22Rv1 (cell line): ENCODE data around the gene TTL.

ENCODE experiments used
- ZFX ChIP-seq: fragments of 450-650 bp; IDR thresholded peaks from 2 replicates; pipeline ENCODE4 v1.6.1; 2017; ENCODE audit warnings: antibody characterized with exemption, borderline replicate concordance
- TF ChIP-seq, protein P1 (sequence below): fragments of 450-650 bp; IDR thresholded peaks from 2 replicates; pipeline ENCODE4 v1.5.1; 2017; ENCODE audit warnings: mild to moderate bottlenecking

DNA sequence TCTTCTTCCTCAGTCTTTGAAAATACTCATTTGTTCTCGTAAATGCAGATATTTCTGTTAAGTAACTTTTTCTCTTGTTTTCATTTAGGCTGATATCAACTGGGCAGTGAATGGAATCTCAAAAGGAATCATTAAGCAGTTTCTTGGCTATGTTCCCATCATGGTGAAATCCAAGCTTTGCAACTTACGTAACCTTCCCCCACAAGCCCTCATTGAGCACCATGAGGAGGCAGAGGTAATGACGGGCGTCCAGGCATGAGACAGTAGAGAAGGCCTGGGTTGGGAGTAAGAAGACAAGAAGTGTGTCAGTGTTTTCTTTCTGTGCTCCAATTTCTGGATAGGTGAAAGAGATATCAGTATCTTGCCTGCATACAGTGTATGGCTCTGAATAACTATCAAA is 65.4 kb downstream of the TTL start:
- TF ChIP-seq, protein P1, sequence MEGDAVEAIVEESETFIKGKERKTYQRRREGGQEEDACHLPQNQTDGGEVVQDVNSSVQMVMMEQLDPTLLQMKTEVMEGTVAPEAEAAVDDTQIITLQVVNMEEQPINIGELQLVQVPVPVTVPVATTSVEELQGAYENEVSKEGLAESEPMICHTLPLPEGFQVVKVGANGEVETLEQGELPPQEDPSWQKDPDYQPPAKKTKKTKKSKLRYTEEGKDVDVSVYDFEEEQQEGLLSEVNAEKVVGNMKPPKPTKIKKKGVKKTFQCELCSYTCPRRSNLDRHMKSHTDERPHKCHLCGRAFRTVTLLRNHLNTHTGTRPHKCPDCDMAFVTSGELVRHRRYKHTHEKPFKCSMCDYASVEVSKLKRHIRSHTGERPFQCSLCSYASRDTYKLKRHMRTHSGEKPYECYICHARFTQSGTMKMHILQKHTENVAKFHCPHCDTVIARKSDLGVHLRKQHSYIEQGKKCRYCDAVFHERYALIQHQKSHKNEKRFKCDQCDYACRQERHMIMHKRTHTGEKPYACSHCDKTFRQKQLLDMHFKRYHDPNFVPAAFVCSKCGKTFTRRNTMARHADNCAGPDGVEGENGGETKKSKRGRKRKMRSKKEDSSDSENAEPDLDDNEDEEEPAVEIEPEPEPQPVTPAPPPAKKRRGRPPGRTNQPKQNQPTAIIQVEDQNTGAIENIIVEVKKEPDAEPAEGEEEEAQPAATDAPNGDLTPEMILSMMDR = no peak
- no peak for TF ChIP-seq ZFX
